GM12801 (cell line): Measurements from ENCODE around the gene EPHA7.

Experiments used
- CTCF ChIP-seq: IDR thresholded peaks from one replicate; pipeline ENCODE4 v1.5.1; 2011; ENCODE audit warnings: control low read depth; ENCODE audit not compliant: insufficient read length; ENCODE audit errors: extremely low read depth

Gene EPHA7

GRCh38 chr6:93419304-93420162 lies at the start of gene EPHA7:
TSS of gene EPHA7 (minus strand) at chr6:93419559. CDS start at chr6:93419341, 218 bp downstream.
- no peak for TF ChIP-seq CTCF

GRCh38 chr6:93468291-93468690 lies 48.9 kb upstream of the EPHA7 start:
- TF ChIP-seq CTCF = no peak

- TF ChIP-seq CTCF = no peak
Measured at GRCh38 chr6:93454533-93454932, 35.2 kb upstream of the EPHA7 start.

GRCh38 chr6:93453956-93454355 lies 34.6 kb upstream of the EPHA7 start:
- TF ChIP-seq CTCF = no peak

- TF ChIP-seq CTCF = no peak
Measured at GRCh38 chr6:93447874-93448273, 28.5 kb upstream of the EPHA7 start.

- TF ChIP-seq CTCF = no peak
Measured at GRCh38 chr6:93437491-93437890, 18.1 kb upstream of the EPHA7 start.

GRCh38 chr6:93433592-93433991 lies 14.2 kb upstream of the EPHA7 start:
- TF ChIP-seq CTCF = no peak
